Glomerular visceral epithelial cell (primary cell): ENCODE measurements around the gene IL32.

Source experiments
- DNase-seq: peaks from one replicate; pipeline ENCODE4 v3.0.0-alpha.2; 2016; ENCODE audit errors: extremely low spot score

Gene IL32

DNA sequence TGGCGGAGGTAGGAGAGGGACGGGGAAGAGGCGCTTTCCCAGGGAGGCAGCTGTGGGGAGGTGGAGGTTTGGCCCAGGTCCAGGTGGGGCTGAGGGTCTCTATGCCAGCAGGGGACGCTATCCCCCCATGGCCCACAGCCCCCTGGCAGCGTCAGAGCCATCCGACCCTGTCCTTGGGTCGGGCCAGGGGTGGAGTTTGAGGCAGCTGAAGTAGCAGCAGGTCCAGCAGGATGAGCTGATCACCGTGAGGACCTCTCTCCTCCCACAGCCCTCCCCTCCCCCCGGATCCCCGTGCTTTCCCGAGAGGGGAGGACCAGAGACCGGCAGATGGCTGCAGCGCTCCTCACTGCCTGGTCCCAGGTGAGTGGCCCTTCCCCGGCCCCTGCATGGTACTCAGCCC, 50.1 kb downstream of the IL32 start:
- no peak for DNase-seq

GRCh38 chr16:3118204-3118790, 52.9 kb downstream of the IL32 start:
- no peak for DNase-seq

- no peak for DNase-seq
Observed at GRCh38 chr16:3118846-3119245, 53.4 kb downstream of the IL32 start.
